ENCODE results near the gene SLC15A1. TPM values are rescaled to one million over a fixed set of nuclear protein-coding genes. Genes with fewer than 3 reads are reported as not detected.

SLC15A1 gene
- total RNA-seq, 2 experiments from 2014 or later = not detected

DNA sequence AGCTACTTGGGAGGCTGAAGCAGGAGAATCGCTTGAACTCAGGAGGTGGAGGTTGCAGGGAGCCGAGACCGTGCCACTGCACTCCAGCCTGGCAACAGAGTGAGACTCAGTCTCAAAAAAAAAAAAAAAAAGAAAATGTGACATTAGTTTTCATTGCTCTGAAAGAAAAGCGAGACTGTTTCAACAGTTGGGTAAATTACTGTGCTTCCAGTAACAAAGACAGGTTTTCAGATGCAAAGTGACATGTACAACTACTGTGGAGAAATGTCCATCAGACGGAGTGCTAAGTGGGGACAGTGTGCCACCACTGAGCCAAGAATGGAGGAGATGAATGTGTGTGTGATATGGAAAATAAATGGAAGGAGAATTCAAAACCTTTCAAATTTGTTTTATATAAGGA is 24.2 kb upstream of the SLC15A1 start:
- no peak overlapping the region for H3K27ac Mint-ChIP-seq
- H3K9me3 Mint-ChIP-seq = peaks cover under 1% of the 10 kb centered on the region
- no peaks in the 10 kb centered on the region for H3K4me1 Mint-ChIP-seq
- ChIA-PET POLR2A (no interaction called here), CTCF (no interaction called here)
- H3K27me3 Mint-ChIP-seq = peaks cover 12% of the 10 kb centered on the region
- DNase-seq = no peak
- H3K36me3 Mint-ChIP-seq (ENCODE audit: low read depth) = peaks cover 1% of the 10 kb centered on the region
- no peak overlapping the region for H3K4me3 Mint-ChIP-seq

DNA sequence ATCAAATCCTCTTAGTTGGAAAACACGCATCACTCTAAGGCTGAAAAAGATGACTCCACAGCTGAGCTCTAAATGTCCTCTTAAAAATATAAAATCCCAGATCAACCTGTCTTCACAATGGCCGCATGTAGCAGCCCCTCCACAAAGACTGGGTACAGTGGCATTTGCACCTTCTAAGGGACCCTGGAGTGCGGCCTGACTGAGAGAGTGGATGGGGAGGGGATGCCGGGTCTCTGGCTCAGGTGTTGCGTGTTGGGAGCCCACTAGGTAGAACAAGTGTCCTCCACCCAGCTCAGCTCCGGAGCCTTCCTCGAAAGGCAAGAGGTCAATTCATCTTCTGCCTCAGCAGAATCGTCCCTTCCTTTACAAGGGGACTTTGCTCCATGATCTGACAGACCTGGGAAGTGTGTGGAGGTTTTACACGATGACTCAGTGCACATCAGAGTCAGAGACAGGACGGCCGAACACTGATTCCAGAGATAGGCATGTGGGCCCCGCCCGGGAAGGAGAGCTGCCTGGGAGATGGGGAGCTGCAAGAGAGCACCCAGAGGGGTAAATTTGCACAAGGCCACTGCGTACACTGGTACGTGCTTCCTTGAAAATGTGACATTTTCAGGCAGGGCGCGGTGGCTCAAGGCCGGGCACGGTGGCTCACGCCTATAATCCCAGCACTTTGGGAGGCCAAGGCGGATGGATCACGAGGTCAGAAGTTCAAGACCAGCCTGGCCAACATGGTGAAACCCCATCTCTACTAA is 23.5 kb upstream of the SLC15A1 start:
- ChIA-PET CTCF (no interaction called here), POLR2A (no interaction called here)
- Mint-ChIP-seq H3K27me3 (peaks cover 10% of the 10 kb centered on the region), H3K27ac (no peak overlapping the region), H3K9me3 (peaks cover 7% of the 10 kb centered on the region), H3K4me1 (no peaks in the 10 kb centered on the region), H3K36me3 (ENCODE audit: low read depth) (peaks cover 5% of the 10 kb centered on the region), H3K4me3 (no peak overlapping the region)
- no peak for DNase-seq

DNA sequence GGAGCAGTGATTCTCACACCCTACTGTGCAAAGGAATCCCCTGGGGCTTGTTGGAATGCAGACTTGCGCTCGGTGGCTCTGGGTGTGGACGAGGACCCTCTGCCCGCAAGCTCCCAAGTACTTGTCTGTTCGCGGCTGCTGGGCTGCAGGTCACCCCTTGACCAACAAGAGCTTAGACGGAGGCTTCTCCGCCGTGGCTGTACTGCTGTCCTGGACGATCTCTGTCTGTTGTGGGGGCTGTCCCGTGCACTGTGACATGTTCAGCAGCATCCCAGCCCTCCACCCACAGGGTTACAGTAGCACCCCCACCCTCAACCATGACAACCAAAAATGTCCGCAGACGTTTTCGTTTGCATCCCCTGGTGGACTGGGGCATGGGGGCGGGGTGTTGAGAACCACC is 22.9 kb upstream of the SLC15A1 start:
- Mint-ChIP-seq H3K4me3 (no peak overlapping the region), H3K36me3 (ENCODE audit: low read depth) (peaks cover 5% of the 10 kb centered on the region), H3K27me3 (peaks cover 9% of the 10 kb centered on the region), H3K9me3 (peaks cover 9% of the 10 kb centered on the region), H3K4me1 (no peaks in the 10 kb centered on the region), H3K27ac (no peak overlapping the region)
- ChIA-PET CTCF (no interaction called here), POLR2A (no interaction called here)
- no peak for DNase-seq

DNA sequence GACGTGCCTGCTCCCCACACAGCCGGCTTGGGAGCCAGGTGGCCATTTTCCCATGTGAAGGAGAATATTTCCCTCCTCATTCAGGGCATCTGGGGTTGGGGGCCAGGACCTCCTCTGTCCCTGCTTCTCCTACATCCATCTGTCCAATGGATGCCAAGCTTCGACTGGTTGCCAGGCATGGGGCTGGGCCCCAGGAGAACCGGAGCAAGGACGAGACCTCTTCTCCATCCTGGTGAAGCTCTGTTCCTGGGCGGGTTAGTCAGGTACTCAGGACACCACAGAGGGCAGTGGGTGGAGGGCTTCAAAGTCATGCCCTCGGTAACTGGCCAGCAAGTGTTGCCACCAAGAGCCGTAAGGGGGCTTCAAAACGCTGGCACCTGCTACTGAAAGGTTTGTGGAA is 22.3 kb upstream of the SLC15A1 start:
- H3K9me3 Mint-ChIP-seq = peaks cover 15% of the 10 kb centered on the region
- CTCF ChIA-PET = no interaction called here
- no peak for DNase-seq

DNA sequence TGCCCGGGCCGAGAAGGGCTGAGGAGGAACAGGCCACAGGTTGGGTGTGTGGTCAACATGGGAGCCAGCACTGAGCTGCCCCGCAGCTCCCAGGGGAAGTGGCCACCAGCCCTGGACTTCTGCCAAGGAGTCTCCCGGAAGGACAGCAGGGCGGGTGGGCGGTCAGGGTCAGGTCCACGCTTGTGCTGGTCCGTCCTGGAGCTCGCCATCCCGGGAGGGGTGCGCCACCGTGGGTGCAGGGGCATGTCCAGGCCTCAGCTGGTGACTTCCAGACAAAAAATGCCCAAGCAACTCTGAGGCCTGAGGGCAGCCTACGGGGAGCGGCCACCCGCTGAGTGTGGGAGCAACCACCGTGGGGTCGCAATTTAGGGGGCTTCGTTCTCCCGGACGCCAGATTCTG is 21.4 kb upstream of the SLC15A1 start:
- CTCF ChIA-PET = no interaction called here
- H3K9me3 Mint-ChIP-seq = peaks cover 24% of the 10 kb centered on the region
- POLR2A ChIA-PET = no interaction called here
- H3K4me1 Mint-ChIP-seq = no peaks in the 10 kb centered on the region
- no peak for DNase-seq
- H3K27me3 Mint-ChIP-seq = peaks cover 12% of the 10 kb centered on the region
- no peak overlapping the region for H3K27ac Mint-ChIP-seq
- peaks cover 5% of the 10 kb centered on the region for H3K36me3 Mint-ChIP-seq (ENCODE audit: low read depth)
- no peak overlapping the region for H3K4me3 Mint-ChIP-seq

More for the DNA sequence above, 22.3 kb upstream of the SLC15A1 start:
- H3K4me1 Mint-ChIP-seq = no peaks in the 10 kb centered on the region
- POLR2A ChIA-PET = no interaction called here
- no peak overlapping the region for H3K4me3 Mint-ChIP-seq
- H3K27me3 Mint-ChIP-seq = peaks cover 14% of the 10 kb centered on the region
- H3K36me3 Mint-ChIP-seq (ENCODE audit: low read depth) = peaks cover 5% of the 10 kb centered on the region
- no peak overlapping the region for H3K27ac Mint-ChIP-seq

DNA sequence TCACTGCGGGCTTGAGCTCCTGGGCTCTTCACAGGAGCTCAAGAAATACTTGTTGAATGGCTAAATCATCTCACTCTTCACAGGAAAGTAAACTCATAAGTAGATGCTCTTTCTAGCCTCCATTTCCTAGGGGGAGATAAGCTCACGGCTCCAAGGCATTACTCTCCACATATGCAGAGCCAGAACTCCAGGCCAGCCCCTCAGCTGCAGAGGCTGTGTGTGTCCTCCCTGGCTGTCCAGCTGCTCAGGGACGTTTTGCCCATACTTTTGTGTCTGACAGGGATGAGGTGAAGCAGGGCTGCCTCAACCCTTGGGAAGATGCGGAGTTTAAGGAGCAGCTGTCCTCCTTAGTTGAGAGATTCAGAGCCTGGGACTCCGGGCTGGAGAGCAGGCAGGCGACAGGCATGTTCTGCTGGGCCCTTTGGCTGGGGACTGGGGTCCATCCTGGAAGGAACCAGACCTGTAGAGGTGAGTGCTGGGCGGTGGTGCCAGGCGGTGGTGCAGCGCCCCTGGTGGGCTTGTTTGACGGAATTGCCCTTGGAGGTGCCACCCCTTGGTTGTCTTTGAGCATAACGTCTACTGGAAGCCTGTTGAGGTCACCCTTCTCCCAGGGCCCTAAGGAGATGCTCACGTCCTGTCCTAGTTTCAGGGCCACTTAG is 20.5 kb upstream of the SLC15A1 start:
- Mint-ChIP-seq H3K27me3 (peaks cover 6% of the 10 kb centered on the region), H3K36me3 (ENCODE audit: low read depth) (peaks cover 5% of the 10 kb centered on the region), H3K4me1 (no peaks in the 10 kb centered on the region), H3K27ac (no peak overlapping the region), H3K9me3 (peaks cover 26% of the 10 kb centered on the region), H3K4me3 (no peak overlapping the region)
- POLR2A ChIA-PET = no interaction called here
- CTCF ChIA-PET = no interaction called here
- no peak for DNase-seq

DNA sequence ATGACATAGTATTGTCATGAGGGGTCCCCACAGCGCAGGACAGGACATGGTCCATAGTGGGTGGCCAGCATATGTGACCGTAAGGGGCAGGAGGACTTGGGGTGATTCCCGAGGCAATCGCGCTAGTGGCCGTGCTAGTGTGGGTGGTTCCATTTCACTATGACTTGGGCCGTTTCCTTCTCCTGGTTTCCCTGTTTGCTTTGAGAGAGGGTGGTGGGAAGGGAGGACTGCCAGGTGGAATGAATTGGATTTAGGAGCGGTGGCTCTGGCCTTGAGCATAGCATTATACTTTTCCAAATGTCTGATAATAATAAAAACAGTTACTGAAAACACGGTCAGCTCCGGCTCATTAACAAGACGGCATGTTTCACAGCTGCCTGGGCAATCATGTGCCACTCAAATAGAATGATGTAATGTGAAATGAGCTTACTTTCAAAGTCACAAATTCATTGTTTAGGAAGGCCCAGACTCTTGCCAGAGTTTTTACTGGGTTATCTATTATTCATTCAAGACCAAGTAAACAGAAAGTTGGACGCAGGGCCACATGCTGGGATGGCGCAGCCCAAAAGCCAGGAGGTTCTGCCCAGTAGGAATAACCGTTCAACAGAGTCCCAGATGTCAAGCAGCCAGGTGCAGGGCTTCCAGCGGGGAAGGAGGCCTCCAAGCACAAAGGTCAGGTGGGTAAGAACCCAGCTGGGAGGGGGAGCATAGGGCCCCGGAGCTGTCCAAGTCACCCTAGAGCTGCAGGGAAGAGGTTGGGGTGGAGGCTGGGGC is 19.6 kb upstream of the SLC15A1 start:
- no peak for DNase-seq
- ChIA-PET POLR2A (no interaction called here), CTCF (interaction anchor here (1.4 kb wide), 1 partner anchor 326 kb away, joined by 3 read pairs; no protein-coding TSS in a partner anchor)
- Mint-ChIP-seq H3K4me3 (no peak overlapping the region), H3K36me3 (ENCODE audit: low read depth) (peaks cover 5% of the 10 kb centered on the region), H3K9me3 (peaks cover 27% of the 10 kb centered on the region), H3K27me3 (peaks cover 5% of the 10 kb centered on the region), H3K4me1 (no peaks in the 10 kb centered on the region), H3K27ac (no peak overlapping the region)

DNA sequence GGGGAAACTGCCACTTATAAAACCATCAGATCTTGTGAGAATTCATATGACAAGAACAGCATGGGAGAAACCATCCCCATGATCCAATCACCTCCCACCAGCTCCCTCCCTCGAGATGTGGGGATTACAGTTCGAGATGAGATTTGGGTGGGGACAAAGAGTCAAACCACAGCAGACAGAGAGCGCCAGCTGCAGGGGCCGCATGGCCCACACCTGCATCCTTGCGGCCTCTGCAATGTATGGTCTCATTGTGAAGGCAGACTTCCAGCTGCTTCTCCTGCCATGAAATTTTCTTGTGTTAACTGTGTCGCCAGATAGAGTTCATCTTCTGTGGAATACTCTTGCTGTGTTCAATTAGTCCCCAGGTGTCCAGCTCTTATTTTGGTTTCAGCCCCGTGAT is 17.3 kb upstream of the SLC15A1 start:
- DNase-seq = no peak
- peaks cover 5% of the 10 kb centered on the region for H3K36me3 Mint-ChIP-seq (ENCODE audit: low read depth)
- H3K4me1 Mint-ChIP-seq = no peaks in the 10 kb centered on the region
- peaks cover 27% of the 10 kb centered on the region for H3K9me3 Mint-ChIP-seq
- peaks cover 13% of the 10 kb centered on the region for H3K27me3 Mint-ChIP-seq
- ChIA-PET POLR2A (no interaction called here), CTCF (no interaction called here)
- H3K4me3 Mint-ChIP-seq = no peak overlapping the region
- no peak overlapping the region for H3K27ac Mint-ChIP-seq

DNA sequence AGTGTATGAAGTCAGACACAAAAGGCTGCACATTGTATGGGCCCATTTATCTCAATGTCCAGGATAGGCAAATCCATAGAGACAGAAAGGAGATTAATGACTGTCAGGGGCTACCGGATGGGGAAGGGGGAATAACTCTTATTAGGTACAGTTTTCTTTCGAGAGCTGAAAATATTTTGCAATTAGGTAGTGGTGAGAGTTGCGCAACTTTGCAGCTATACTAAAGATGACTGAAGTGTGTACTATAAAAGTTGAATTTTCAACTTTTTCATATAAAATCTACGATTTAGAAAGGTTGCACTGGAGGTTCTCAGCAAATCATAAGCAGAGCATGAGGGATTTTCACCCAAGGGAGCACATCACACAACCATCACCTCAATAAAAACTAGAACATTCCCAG is 16.1 kb upstream of the SLC15A1 start:
- Mint-ChIP-seq H3K4me3 (no peak overlapping the region), H3K9me3 (peaks cover 27% of the 10 kb centered on the region), H3K27me3 (peaks cover 13% of the 10 kb centered on the region), H3K4me1 (no peaks in the 10 kb centered on the region), H3K36me3 (ENCODE audit: low read depth) (peaks cover 5% of the 10 kb centered on the region), H3K27ac (no peak overlapping the region)
- ChIA-PET POLR2A (no interaction called here), CTCF (no interaction called here)
- DNase-seq = no peak

DNA sequence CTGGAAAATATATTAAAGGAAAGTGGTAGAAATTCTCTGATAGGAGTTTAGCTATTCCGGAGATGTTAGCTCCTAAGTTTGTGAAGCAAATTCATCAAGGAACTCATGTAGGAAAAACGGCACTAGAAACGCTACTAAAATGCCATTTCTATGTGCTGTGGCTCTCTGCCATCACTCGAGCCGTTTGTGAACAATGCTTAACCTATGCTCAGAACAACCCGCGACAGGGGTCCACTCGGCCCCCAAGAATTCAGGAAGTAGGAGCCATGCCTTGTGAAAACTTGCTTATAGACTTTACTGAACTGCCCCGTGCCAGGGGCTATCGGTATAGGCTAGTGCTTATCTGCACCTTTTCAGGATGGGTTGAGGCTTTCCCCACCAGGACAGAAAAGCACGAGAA is 14.2 kb upstream of the SLC15A1 start:
- CTCF ChIA-PET = no interaction called here
- no peak for DNase-seq
- no peaks in the 10 kb centered on the region for H3K4me1 Mint-ChIP-seq
- peaks cover 16% of the 10 kb centered on the region for H3K27me3 Mint-ChIP-seq
- H3K36me3 Mint-ChIP-seq (ENCODE audit: low read depth) = peaks cover 4% of the 10 kb centered on the region
- no peak overlapping the region for H3K4me3 Mint-ChIP-seq
- peaks cover 27% of the 10 kb centered on the region for H3K9me3 Mint-ChIP-seq
- H3K27ac Mint-ChIP-seq = no peak overlapping the region
- POLR2A ChIA-PET = no interaction called here

DNA sequence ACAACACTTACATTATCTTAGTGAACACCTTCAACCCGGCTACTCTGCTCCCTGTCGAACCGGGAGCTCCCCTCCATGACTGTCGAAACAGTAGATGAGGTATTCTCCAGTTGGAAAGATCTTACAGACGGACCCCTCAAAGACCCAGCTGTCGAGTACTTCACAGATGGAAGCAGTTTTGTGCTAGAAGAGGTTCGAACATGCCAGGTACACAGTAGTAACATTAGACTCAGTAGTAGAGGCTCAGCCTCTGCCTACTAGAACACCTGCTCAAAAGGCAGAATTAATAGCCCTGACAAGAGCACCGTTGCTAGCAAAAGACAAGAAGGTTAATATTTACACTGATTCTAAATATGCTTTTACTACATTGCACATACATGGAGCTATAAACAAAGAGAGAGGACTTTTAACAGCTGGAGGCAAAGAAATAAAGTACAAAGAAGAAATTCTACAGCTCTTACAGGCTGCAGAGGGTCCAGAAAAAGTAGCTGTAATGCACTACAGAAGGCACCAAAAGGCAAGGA is 13.6 kb upstream of the SLC15A1 start:
- peaks cover 21% of the 10 kb centered on the region for H3K9me3 Mint-ChIP-seq
- no peak overlapping the region for H3K27ac Mint-ChIP-seq
- H3K4me3 Mint-ChIP-seq = no peak overlapping the region
- H3K27me3 Mint-ChIP-seq = peaks cover 16% of the 10 kb centered on the region
- no peak for DNase-seq
- ChIA-PET CTCF (no interaction called here), POLR2A (no interaction called here)
- H3K36me3 Mint-ChIP-seq (ENCODE audit: low read depth) = no peaks in the 10 kb centered on the region
- peaks cover 3% of the 10 kb centered on the region for H3K4me1 Mint-ChIP-seq

DNA sequence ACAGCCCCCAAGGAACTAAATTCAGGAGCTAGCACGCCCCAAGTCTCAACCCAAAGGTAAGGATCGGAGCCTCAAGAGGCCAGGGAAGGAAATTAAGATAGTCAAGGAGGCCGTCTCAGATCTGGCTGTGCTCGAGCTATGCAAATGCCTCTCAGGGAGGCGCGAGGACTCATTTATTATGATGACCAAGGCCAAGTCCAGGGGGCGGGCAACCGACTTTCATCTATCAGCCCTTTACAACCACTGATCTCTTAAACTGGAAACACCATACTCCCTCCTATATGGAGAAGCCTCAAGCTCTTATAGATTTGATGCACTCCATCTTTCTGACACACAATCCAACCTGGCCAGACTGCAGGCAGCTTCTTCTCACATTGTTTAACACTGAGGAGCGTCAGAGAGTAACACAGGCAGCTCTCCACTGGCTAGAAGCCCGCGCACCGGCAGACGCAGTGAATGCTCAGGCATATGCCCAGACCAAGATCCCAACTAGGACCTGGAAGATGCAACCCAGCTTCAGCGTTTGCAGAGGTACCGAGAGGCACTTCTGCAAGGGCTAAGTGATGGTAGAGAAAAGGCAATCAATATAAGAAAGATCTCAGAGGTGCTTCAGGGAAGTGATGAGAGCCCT is 9.6 kb upstream of the SLC15A1 start:
- H3K4me3 Mint-ChIP-seq = peak overlapping the region; percentile 6
- ChIA-PET CTCF (interaction anchor here (1.1 kb wide), 1 partner anchor 81 kb away, joined by 3 read pairs; no protein-coding TSS in a partner anchor), POLR2A (no interaction called here)

More for the DNA sequence above, 9.6 kb upstream of the SLC15A1 start:
- Mint-ChIP-seq H3K27me3 (peaks cover 14% of the 10 kb centered on the region), H3K4me1 (peaks cover 5% of the 10 kb centered on the region), H3K27ac (no peak overlapping the region), H3K9me3 (peaks cover 4% of the 10 kb centered on the region), H3K36me3 (ENCODE audit: low read depth) (peaks cover 3% of the 10 kb centered on the region)
- DNase-seq = no peak

Data from activated CD4-positive, alpha-beta memory T cell treated with anti-CD3 and anti-CD28 coated beads, Interleukin-2, amount 10 ng/mL, durations not matched to agents 7 days and 5 days (primary cell).